K562 (cell line): ENCODE data around the gene PHF21B. TPM values are rescaled to one million over a fixed set of nuclear protein-coding genes. Genes with fewer than 3 reads are reported as not detected.

ENCODE experiments used
- ATAC-seq: fragments of 200-7000 bp; cut with Tn5 transposase; 3 replicates; pipeline ENCODE4 v1.9.1; 2020; ENCODE audit warnings: moderate library complexity
- BruUV-seq: library from RNA; stranded (reverse); fragments of 400-500 nt; replicated peaks from 2 replicates; lab custom pipeline; 2021; lab: Mats Ljungman, UMichigan
- CTCF ChIA-PET: fragments of 300-600 bp; formaldehyde crosslinking; extraction: SDS; loops from one replicate; lab custom pipeline; 2021; ENCODE audit warnings: low intra/inter-chr PET ratio; lab: Yijun Ruan, JAX
- POLR2A ChIA-PET: fragments of 300-600, 350-650 bp; sonication (Branson Sonifier 250); formaldehyde crosslinking; extraction: SDS; loops from one replicate; lab custom pipeline; 2021; ENCODE audit warnings: antibody characterized with exemption, inconsistent platforms; lab: Yijun Ruan, JAX
- DNase-seq, 4 experiments: peaks; one replicate each; pipeline versions ENCODE4 v3.0.0 to v3.0.0-alpha.2; 2011 to 2018; ENCODE audit warnings: low spot score in 3 of 4, mixed read lengths in 3 of 4; ENCODE audit errors: extremely low read depth in 1 of 4
- FAIRE-seq: peaks from 2 replicates; lab custom pipeline; 2011; peaks lifted over from hg19 to GRCh38; lab: Jason Lieb, UNC
- H2AFZ ChIP-seq: 2 replicates; pipeline ENCODE4 v1.6.0; 2011; ENCODE audit warnings: low read depth, low read length, control low read depth, inconsistent platforms
- H3K27ac ChIP-seq: fragments of 200-600 bp; 3 replicates; pipeline ENCODE4 v1.8.0; 2011; ENCODE audit warnings: low read depth, mild to moderate bottlenecking, control low read depth, inconsistent platforms, low read length, moderate library complexity, mixed read lengths; ENCODE audit errors: extremely low read depth
- H3K27me3 ChIP-seq, 2 experiments: fragments of 300-600 bp in 1 of 2; 2 replicates in 1 of 2; 3 replicates in 1 of 2; pipeline versions ENCODE4 v1.6.0 to v1.8.0; 2011; ENCODE audit warnings: inconsistent platforms in 2 of 2, low read length in 2 of 2, mild to moderate bottlenecking in 1 of 2, mixed read lengths in 1 of 2, moderate library complexity in 1 of 2; ENCODE audit not compliant: control insufficient read depth in 2 of 2, insufficient read depth in 2 of 2
- H3K36me3 ChIP-seq: fragments of 300-600 bp; 3 replicates; pipeline ENCODE4 v1.8.0; 2011; ENCODE audit warnings: mild to moderate bottlenecking, low read length, inconsistent platforms; ENCODE audit not compliant: control insufficient read depth, insufficient read depth
- H3K4me1 ChIP-seq, 2 experiments: fragments of 200-600 bp in 1 of 2; replicated peaks in 1 of 2; 2 replicates in 1 of 2; 3 replicates in 1 of 2; pipeline versions ENCODE4 v1.5.1 to v1.8.0; 2011; ENCODE audit warnings: inconsistent platforms in 2 of 2, low read length in 2 of 2, mild to moderate bottlenecking in 1 of 2, mixed read lengths in 1 of 2, moderate library complexity in 1 of 2; ENCODE audit not compliant: control insufficient read depth in 2 of 2, insufficient read depth in 2 of 2
- H3K4me2 ChIP-seq: 2 replicates; pipeline ENCODE4 v1.6.1; 2011; ENCODE audit warnings: low read length, control low read depth, inconsistent platforms, mixed read lengths; ENCODE audit not compliant: insufficient read depth
- H3K4me3 ChIP-seq: fragments of 200-600 bp; sonication (generic), shearing (Covaris generic); 2 replicates; pipeline ENCODE4 v1.5.1; 2016; ENCODE audit warnings: control low read depth, inconsistent platforms
- H3K79me2 ChIP-seq: fragments of 200-600 bp; 3 replicates; pipeline ENCODE4 v1.8.0; 2011; ENCODE audit warnings: low read length, inconsistent platforms; ENCODE audit not compliant: control insufficient read depth, insufficient read depth
- H3K9ac ChIP-seq, 2 experiments: 2 replicates each; pipeline versions ENCODE4 v1.6.0 to v1.6.1; 2011; ENCODE audit warnings: low read depth in 2 of 2, low read length in 2 of 2, control low read depth in 1 of 2, inconsistent platforms in 1 of 2, mild to moderate bottlenecking in 1 of 2, mixed read lengths in 1 of 2; ENCODE audit not compliant: insufficient read depth in 1 of 2
- H3K9me1 ChIP-seq: one replicate; pipeline ENCODE4 v1.6.0; 2011; ENCODE audit warnings: inconsistent platforms, mild to moderate bottlenecking, low read length, moderate library complexity; ENCODE audit not compliant: control insufficient read depth, insufficient read depth
- H3K9me3 ChIP-seq: replicated peaks from 2 replicates; pipeline ENCODE4 v1.5.1; 2011; ENCODE audit warnings: low read depth, low read length, inconsistent platforms; ENCODE audit not compliant: control insufficient read depth, insufficient read depth
- H4K20me1 ChIP-seq: replicated peaks from 2 replicates; pipeline ENCODE4 v1.6.1; 2011; ENCODE audit warnings: low read length, inconsistent platforms, mixed read lengths; ENCODE audit not compliant: control insufficient read depth, insufficient read depth
- HDAC6 ChIP-seq: IDR thresholded peaks from 2 replicates; pipeline ENCODE4 v1.6.1; 2012; ENCODE audit warnings: low read depth, mild to moderate bottlenecking, control low read depth, inconsistent platforms, low read length, moderate library complexity
- HMG20B ChIP-seq: fragments of 250-450 bp; sonication (Bioruptor Pico); IDR thresholded peaks from 2 replicates; pipeline ENCODE4 v1.5.0; 2021; ENCODE audit warnings: mild to moderate bottlenecking
- NR0B1 ChIP-seq: fragments of 450-650 bp; IDR thresholded peaks from one replicate; pipeline ENCODE4 v1.6.1; 2018; ENCODE audit warnings: mild to moderate bottlenecking, moderate library complexity; ENCODE audit not compliant: partially characterized antibody
- TAF1 ChIP-seq: IDR thresholded peaks from 2 replicates; pipeline ENCODE4 v1.6.1; 2011; ENCODE audit warnings: mild to moderate bottlenecking, low read length, moderate library complexity; ENCODE audit not compliant: insufficient read depth, control insufficient read depth, severe bottlenecking; ENCODE audit errors: extremely low read depth
- TEAD1 ChIP-seq, 2 experiments: fragments of 450-650 bp in 1 of 2; sonication (generic) in 1 of 2; formaldehyde crosslinking; IDR thresholded peaks; 2 replicates each; pipeline versions ENCODE4 v1.4.0 to v1.8.0; 2020 to 2022; ENCODE audit warnings: mild to moderate bottlenecking in 2 of 2, missing genetic modification reagents in 1 of 2
- TEAD2 ChIP-seq: fragments of 450-650 bp; IDR thresholded peaks from 2 replicates; pipeline ENCODE4 v1.6.1; 2016; ENCODE audit warnings: missing genetic modification characterization, control low read depth, missing compliant biosample characterization
- YBX1 ChIP-seq: fragments of 450-650 bp; IDR thresholded peaks from 2 replicates; pipeline ENCODE4 v1.7.1; 2016; ENCODE audit warnings: mild to moderate bottlenecking
- ZNF263 ChIP-seq: sonication (generic); formaldehyde crosslinking; IDR thresholded peaks from 2 replicates; pipeline ENCODE4 v1.8.0; 2022; ENCODE audit warnings: mild to moderate bottlenecking, missing genetic modification reagents, borderline replicate concordance
- ZNF75A ChIP-seq: fragments of 450-650 bp; formaldehyde crosslinking; IDR thresholded peaks from 2 replicates; pipeline ENCODE4 v1.4.0; 2020; ENCODE audit warnings: mild to moderate bottlenecking
- WGBS: fragments of 100-300 bp; shearing (Covaris generic); methylation state at CpG from one replicate; pipeline ENCODE4 v1.1.6; 2016; ENCODE audit warnings: low coverage, mixed read lengths; ENCODE audit not compliant: insufficient coverage; ENCODE audit errors: missing lambda C conversion rate; 5-methylcytosine and 5-hydroxymethylcytosine counted together
- in situ Hi-C: fragments of 300-500 bp; cut with MboI; formaldehyde crosslinking; loops from 4 replicates; pipeline ENCODE4 v1.15.0; 2018; ENCODE audit warnings: inconsistent platforms, mixed read lengths
- intact Hi-C: fragments of 100-400 bp; cut with micrococcal nuclease; formaldehyde crosslinking; loops from 2 replicates; pipeline ENCODE4 v1.14.2; 2022
- polyA plus RNA-seq, 8 experiments: library from polyadenylated mRNA; depleted of rRNA in 4 of 8; stranded (reverse) in 5 of 8; unstranded in 3 of 8; fragments of >200 nt; fragmentation: Nextera tagmentation in 2 of 8; fragmentation: Illumina TruSeq in 1 of 8; extraction: Ambion mirVana in 2 of 8; extraction: Trizol in 1 of 8; gene quantifications; 2 replicates each; pipeline versions ENCODE4 v1.2.1 to v1.2.3, GENCODE V29; 2011 to 2014; ENCODE audit warnings: inconsistent platforms in 1 of 8, missing spikeins in 1 of 8
- total RNA-seq, 7 experiments: library from RNA; depleted of rRNA in 6 of 7; stranded (reverse); fragments of >200 nt in 6 of 7; fragmentation: Illumina TruSeq in 2 of 7; extraction: Trizol in 2 of 7; gene quantifications; 2 replicates each; pipeline versions ENCODE4 v1.2.1 to v1.2.3, GENCODE V29; 2011 to 2021; ENCODE audit warnings: low replicate concordance in 1 of 7
- TF ChIP-seq, protein P1 (sequence below): sonication (generic); formaldehyde crosslinking; IDR thresholded peaks from 2 replicates; pipeline ENCODE4 v1.8.1; 2022; ENCODE audit warnings: missing genetic modification reagents

PHF21B gene
- total and polyA plus RNA-seq, 9 of the 15 experiments (the other 6 are each of a cell fraction or from before 2014, with no cell fraction given): 0.04 TPM; not detected in 8

- ATAC-seq: no peak
- Histone ChIP-seq H3K9me3 (no peaks in the 10 kb centered on the region), H3K9me1 (no peaks in the 10 kb centered on the region), H2AFZ (no peak overlapping the region), H4K20me1 (no peaks in the 10 kb centered on the region), H3K27me3 (peaks cover 4 to 34% of the 10 kb centered on the region in 2 experiments; a peak in 3 of 5 replicates), H3K9ac (no peak overlapping the region), H3K4me1 (no peaks in the 10 kb centered on the region), H3K36me3 (no peaks in the 10 kb centered on the region), H3K27ac (no peak overlapping the region), H3K4me2 (no peak overlapping the region), H3K79me2 (no peaks in the 10 kb centered on the region), H3K4me3 (no peak overlapping the region)
- TF ChIP-seq TEAD2 (tag) (no peak), TEAD1 (CRISPR knock-in tag; IDR thresholded peaks at IDR 0.05) (no peak), ZNF75A (CRISPR knock-in tag) (no peak), HDAC6 (no peak), YBX1 (no peak), ZNF263 (no peak), NR0B1 (no peak), TAF1 (no peak), HMG20B (CRISPR knock-in tag) (no peak)
- TF ChIP-seq, protein P1, sequence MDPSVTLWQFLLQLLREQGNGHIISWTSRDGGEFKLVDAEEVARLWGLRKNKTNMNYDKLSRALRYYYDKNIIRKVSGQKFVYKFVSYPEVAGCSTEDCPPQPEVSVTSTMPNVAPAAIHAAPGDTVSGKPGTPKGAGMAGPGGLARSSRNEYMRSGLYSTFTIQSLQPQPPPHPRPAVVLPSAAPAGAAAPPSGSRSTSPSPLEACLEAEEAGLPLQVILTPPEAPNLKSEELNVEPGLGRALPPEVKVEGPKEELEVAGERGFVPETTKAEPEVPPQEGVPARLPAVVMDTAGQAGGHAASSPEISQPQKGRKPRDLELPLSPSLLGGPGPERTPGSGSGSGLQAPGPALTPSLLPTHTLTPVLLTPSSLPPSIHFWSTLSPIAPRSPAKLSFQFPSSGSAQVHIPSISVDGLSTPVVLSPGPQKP (CRISPR knock-in tag): no peak
- ChIA-PET POLR2A (no interaction called here), CTCF (no interaction called here)
- no peak for DNase-seq
- intact Hi-C loops (no loop called here), in situ Hi-C loops (no loop called here)
- WGBS: 0% methylated on average over 7 of the region's 7 CpGs
- no peak for FAIRE-seq
- no TSS peak for BruUV-seq
Observed at GRCh38 chr22:44842417-44842816, 167.4 kb downstream of the PHF21B start.
